ENCODE data around the gene SNED1.
A peak's percentile ranks its signal among the peaks of the same experiment; 100 is the strongest.
"Not testable (repeated sequence)": the region's sequence is repeated elsewhere in the genome, so short reads cannot be mapped to it uniquely, and the experiment has no call there.

The SNED1 gene

GRCh38 chr2:240972636-240973521 lies 25.5 kb upstream of the SNED1 start:
- DNase-seq (ENCODE audit: low spot score) = peak; percentile 74

- no peak for DNase-seq (ENCODE audit: low spot score)
Measured at GRCh38 chr2:240974771-240975572, 23.4 kb upstream of the SNED1 start.

GRCh38 chr2:240975903-240976302 lies 22.5 kb upstream of the SNED1 start:
- not testable (repeated sequence) for DNase-seq (ENCODE audit: low spot score)

- DNase-seq (ENCODE audit: low spot score) = no peak
Measured at GRCh38 chr2:240981280-240981679, 17.1 kb upstream of the SNED1 start.

- no peak for DNase-seq (ENCODE audit: low spot score)
Measured at GRCh38 chr2:240981871-240982800, 16.3 kb upstream of the SNED1 start.

GRCh38 chr2:240982821-240983281 lies 15.6 kb upstream of the SNED1 start:
- no peak for DNase-seq (ENCODE audit: low spot score)

- DNase-seq (ENCODE audit: low spot score) = no peak
Measured at GRCh38 chr2:240983361-240983995, 14.9 kb upstream of the SNED1 start.

GRCh38 chr2:240983996-240984498 lies 14.4 kb upstream of the SNED1 start:
- no peak for DNase-seq (ENCODE audit: low spot score)

GRCh38 chr2:240985881-240986786 lies 12.3 kb upstream of the SNED1 start:
- no peak for DNase-seq (ENCODE audit: low spot score)

- DNase-seq (ENCODE audit: low spot score) = peak; percentile 81
Measured at GRCh38 chr2:240986787-240987411, 11.5 kb upstream of the SNED1 start.

GRCh38 chr2:240987588-240987987 lies 10.8 kb upstream of the SNED1 start:
- no peak for DNase-seq (ENCODE audit: low spot score)

- DNase-seq (ENCODE audit: low spot score) = no peak
Measured at GRCh38 chr2:240988146-240988545, 10.3 kb upstream of the SNED1 start.

- DNase-seq (ENCODE audit: low spot score) = no peak
Measured at GRCh38 chr2:240988571-240989271, 9.7 kb upstream of the SNED1 start.

- DNase-seq (ENCODE audit: low spot score) = peak; percentile 55
Measured at GRCh38 chr2:240989451-240990265, 8.8 kb upstream of the SNED1 start.

GRCh38 chr2:240990266-240990529 lies 8.2 kb upstream of the SNED1 start:
- no peak for DNase-seq (ENCODE audit: low spot score)

GRCh38 chr2:240990726-240991377 lies 7.6 kb upstream of the SNED1 start:
- no peak for DNase-seq (ENCODE audit: low spot score)

GRCh38 chr2:240991378-240992263 lies 6.8 kb upstream of the SNED1 start:
- DNase-seq (ENCODE audit: low spot score) = peak; percentile 87
